NCI-H2227 (cell line): ENCODE data around the gene AIP.
"Not testable (repeated sequence)": the region's sequence is repeated elsewhere in the genome, so short reads cannot be mapped to it uniquely, and the experiment has no call there.

Source experiments
- DNase-seq: peaks from one replicate; lab custom pipeline; 2025; ENCODE audit not compliant: unreplicated experiment; lab: John Stamatoyannopoulos, UW

Gene AIP

DNA sequence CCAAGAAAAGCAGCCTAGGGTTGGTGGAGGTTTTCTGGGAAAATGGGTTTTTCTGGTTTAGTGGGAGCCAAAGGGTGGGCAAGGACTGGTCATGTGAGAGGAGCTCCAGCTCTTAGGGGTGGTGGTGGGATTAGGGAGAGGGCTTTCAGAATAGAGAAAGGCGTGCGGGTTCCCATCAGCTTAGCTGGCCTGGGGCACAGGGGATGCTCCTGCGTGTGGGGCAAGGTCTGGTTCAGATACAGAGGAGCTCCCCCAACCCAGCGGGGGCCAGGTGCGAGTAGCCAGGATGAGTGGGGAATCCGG is 14.4 kb upstream of the AIP start:
- no peak for DNase-seq

DNA sequence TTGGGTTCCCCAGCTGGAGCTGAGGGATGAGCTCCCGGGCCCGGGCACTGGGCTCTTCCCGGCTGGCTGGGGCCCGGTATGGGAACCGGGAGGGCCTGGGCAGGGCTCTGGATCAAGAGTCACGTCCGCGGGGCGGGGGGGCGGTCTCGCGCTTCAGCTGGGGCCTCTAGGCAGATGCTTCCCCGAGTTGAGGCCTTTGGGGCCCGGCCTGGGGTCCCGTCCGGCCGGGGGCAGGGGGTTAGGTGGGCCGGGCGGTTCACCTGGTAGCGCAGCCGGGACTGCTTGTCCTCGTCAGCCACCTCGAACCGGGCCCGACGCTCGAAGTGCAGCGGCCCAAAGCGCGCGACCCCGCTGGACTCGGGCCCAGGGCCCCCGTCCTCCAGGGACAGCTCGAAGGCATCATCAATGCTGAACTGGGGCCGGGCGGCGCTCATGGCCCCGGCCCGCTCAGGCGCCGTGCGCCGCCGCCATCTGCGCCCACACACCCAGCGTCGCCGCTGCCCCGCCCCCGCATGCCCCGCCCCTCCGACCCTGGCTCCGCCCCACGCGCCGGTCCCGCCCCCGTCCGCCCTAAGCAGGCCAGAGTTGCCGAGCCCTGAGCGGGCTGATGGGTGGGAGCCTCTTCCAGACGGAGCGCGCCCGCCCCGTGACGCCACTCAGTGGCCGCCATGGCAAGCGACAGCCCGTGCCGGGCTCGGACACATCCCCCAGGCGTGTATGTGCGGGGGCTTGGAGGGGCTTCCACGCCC is 13.9 kb upstream of the AIP start, which contains the start of gene TMEM134:
TSS of gene TMEM134 (minus strand) at position 493 of the 749 bp plus-strand sequence. CDS start at position 434, 59 bp downstream.
- DNase-seq = peak; percentile 95

DNA sequence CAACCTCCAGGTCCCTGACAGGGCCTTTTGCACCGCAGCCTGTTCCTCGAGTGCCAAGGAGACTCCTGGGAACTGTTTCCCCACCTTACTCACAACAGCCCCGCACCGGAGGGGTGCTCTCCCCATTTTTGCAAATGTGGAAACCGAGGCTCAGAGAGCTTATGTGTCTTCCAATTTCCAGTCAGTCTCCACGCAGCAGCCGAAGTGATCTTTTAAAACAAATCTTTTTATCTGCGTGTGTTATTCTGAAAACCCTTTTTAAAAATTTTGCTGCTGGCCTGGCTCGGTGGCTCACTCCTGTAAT is 13.4 kb upstream of the AIP start:
- no peak for DNase-seq

DNA sequence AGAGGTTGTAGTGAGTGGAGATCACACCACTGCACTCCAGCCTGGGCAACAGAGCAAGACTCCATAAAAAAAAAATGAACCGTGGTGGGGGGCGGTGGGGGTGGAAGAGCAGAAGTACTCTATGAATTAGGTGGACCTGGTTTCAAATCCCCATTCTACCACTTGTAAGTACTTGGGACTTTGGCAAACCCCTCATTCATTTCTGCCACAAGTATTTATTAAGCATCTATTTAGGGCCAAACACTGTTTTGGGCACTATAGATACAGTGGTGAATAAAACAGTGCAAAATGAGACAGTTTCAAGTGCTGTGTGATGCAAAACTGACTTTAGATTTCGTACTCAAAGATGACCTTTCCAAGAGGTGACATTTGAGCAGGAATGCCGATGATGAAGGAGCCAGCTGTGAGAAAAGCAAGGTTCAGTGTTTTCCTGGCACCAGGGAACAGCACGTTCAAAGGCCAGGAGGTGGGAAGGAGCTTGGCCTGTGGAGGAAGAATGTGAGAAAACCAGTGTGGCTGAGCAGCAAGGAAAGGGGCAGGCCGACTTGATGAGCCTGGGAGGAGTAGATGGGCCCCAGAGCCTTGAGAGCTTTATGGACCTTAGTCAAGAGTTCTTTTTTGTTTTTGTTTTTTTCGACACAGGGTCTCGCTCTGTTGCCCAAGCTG is 12.4 kb upstream of the AIP start:
- DNase-seq = no peak

DNA sequence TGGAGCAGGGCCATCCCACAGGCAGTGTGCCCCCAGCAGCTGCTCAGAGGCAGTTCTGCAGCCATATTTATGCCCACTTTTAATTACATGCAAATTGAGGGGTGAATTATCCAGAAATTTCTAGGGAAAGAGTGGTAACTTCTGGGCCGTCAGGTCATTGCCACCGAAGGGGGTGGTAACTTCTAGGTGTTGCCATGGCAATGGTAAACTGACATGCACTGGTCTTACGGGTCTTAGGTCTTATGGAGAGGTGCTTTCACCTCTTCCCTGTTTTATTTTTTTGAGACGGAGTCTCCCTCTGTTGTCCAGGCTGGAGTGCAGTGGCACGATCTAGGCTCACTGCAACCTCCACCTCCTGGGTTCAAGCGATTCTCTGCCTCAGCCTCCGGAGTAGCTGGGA is 9.9 kb upstream of the AIP start:
- DNase-seq = no peak

DNA sequence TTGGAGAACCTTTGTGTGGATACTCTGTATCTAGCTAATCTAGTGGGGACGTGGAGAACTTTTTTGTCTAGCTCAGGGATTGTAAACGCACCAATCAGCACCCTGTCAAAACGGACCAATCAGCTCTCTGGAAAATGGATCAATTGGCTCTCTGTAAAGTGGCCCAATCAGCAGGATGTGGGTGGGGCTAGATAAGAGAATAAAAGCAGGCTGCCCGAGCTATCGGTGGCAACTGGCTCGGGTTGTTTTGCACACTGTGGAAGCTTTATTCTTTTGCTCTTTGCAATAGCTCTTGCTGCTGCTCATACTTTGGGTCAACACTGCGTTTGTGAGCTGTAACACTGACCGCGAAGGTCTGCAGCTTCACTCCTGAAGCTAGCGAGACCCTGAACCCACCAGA is 6.1 kb upstream of the AIP start:
- not testable (repeated sequence) for DNase-seq

DNA sequence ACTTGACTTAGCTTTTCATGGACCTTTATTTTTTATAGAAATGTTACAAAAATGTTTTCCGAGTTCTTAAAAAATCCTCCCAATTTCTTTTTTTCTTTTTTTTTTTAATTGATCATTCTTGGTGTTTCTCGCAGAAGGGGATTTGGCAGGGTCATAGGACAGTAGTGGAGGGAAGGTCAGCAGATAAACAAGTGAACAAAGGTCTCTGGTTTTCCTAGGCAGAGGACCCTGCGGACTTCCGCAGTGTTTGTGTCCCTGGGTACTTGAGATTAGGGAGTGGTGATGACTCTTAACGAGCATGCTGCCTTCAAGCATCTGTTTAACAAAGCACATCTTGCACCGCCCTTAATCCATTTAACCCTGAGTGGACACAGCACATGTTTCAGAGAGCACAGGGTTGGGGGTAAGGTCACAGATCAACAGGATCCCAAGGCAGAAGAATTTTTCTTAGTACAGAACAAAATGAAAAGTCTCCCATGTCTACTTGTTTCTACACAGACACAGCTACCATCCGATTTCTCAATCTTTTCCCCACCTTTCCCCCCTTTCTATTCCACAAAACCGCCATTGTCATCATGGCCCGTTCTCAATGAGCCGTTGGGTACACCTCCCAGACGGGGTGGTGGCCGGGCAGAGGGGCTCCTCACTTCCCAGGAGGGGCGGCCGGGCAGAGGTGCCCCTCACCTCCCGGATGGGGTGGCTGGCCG is 5.3 kb upstream of the AIP start:
- not testable (repeated sequence) for DNase-seq

DNA sequence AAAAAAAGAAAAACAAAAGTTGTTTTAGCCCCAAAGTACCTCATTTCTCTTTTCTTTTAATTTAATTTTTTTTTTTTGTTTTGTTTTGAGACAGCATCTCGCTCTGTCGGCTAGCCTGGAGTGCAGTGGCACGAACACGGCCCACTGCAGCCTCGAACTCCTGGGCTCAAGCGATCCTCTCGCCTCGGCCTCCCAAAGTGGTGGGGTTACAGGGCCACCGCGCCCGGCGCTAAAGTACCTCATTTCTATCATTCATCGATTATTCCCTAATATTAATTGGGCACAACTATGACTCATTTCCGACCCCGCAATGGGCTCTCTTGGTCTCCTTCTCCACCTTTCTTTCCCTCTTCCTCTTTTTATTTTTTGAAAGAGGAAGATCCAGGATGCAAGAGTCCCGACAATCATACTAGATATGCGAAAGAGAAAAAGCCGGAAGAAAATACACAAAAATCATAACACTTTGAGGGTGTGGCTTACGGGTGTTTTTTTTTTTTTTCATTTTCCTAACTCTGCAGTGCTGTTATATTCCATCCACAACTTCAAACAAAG is 475 bp upstream of the AIP start:
- DNase-seq = no peak

DNA sequence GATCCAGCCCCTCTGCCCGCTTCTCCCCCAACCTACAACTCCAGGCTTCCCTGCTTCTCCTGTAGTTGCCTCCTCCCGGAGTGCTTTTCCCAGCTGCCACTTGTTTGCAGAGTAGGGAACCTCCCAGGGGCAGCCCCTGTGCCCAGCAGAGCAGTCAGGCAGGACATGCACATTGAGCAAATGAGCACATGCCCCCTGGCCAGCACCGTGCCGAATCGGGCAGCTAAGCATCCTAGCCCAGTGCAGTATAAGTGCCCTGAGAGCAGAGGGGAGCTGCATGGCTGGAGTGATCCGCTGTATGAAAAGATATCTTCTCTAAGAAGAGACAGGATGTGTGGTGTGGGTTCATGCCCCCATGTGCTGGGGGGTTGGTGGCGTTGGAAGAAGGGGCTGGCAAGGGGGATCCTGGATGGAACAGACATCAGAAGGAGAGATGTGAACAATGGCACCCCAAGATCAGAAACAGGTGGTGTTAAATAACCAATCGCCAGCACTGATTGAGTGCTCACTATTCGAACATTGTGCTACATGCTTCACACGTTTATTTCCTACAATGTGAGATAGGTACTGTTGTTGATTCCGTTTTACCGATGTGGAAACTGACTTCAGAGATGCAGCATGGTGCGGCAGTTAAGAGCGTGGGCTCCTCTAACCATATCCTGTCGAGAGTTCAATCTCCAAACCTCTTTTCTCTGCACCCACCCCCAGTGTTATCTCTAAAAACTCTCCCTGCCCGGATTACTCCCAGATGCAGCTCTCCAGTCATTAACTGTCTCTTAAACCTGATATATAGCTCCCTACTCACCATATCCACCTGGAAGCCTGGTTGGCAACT is 1.2 kb downstream of the AIP start:
- no peak for DNase-seq

DNA sequence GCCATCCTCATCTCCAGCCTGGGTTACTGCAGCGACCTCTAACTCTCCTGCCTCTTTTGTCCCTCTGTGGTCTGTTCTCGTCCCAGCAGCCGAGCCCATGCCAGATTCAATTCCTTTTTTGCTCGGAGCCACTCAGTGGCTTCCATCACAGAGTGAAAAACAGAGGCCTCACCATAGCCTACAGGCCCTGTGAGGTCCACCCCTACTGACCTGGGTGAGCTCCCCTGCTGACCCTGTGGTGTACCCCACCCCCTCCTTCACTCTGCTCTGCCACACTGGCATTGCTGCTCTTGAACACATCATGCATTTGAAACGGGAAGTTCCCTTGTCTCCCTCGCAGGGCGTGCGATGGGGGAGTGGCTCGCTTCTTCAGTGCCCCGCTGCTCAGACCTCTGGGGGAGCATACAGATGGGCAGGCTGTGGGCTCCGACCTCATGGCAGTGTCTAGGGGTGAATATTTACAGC is 2.1 kb downstream of the AIP start:
- DNase-seq = no peak

DNA sequence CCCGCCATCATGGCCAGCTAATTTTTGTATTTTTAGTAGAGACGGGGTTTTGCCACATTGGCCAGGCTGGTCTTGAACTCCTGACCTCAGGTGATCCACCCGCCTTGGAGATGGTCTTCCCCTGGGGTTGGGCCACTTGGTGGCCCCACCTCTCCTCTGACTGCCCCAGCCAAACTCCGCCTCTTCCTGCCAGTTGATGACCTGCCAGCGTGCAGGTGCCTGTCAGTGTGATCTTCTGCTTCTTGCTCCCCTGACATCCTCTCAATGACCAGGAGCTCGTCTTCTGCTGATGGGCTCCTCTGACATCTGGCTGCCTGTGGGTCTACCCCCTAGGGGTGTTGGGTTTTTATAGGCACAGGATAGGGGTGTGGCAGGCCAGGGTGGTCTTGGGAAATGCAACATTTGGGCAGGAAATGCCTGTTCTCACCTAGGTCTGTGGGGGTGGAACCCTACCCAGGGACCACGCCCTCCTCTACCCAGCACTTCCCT is 3.1 kb downstream of the AIP start:
- not testable (repeated sequence) for DNase-seq

DNA sequence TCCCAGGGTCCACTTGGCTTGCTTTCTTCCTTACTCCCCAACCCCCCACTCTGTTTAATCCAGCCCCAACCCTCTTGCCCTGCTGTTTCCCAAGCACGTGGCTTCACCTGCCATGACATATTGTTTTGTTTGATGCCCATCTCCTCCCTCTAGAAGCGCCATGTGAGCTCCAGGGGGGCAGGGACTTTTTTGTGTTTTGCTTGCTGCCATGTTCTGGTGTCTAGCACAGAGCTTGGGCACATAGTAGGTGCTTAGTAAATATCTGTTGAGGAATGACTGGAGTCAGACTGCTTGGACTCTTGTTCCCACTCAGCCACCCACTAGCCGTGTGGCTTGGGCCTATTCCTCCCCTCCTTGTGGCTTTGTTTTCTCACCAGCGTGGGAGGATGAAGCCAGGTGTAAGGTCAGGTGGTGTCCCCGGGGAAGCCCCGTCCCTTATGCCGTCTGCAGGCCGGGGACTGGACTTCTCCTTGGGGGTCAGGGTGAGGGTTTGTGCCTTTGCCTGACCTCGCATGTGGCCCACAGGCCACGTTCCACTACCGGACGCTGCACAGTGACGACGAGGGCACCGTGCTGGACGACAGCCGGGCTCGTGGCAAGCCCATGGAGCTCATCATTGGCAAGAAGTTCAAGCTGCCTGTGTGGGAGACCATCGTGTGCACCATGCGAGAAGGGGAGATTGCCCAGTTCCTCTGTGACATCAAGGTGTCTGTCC is 3.8 kb downstream of the AIP start:
- DNase-seq = no peak

DNA sequence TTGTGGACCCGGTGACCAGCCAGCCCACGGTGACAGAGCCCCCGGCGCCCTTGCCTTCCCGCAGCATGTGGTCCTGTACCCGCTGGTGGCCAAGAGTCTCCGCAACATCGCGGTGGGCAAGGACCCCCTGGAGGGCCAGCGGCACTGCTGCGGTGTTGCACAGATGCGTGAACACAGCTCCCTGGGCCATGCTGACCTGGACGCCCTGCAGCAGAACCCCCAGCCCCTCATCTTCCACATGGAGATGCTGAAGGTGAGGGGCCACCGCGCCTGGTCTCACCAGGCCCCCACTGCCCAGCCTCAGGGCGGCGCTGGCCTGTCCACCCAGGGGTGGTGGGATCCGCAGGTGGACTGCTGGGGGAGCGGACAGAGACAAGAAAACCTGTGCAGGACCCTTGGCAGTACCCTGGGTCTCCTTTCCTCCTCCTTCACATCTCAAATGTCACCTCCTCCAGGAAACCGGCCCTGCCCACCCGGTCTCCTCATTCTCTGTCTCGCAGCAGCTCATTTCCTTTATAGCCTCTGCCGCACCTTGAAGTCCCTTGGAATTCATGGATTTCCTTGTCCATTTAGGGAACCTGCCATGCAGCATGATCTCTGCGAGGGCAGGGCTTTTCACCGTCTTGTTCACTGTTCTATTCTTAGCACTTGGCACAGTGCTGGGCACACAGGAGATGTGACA is 6.5 kb downstream of the AIP start:
- no peak for DNase-seq

DNA sequence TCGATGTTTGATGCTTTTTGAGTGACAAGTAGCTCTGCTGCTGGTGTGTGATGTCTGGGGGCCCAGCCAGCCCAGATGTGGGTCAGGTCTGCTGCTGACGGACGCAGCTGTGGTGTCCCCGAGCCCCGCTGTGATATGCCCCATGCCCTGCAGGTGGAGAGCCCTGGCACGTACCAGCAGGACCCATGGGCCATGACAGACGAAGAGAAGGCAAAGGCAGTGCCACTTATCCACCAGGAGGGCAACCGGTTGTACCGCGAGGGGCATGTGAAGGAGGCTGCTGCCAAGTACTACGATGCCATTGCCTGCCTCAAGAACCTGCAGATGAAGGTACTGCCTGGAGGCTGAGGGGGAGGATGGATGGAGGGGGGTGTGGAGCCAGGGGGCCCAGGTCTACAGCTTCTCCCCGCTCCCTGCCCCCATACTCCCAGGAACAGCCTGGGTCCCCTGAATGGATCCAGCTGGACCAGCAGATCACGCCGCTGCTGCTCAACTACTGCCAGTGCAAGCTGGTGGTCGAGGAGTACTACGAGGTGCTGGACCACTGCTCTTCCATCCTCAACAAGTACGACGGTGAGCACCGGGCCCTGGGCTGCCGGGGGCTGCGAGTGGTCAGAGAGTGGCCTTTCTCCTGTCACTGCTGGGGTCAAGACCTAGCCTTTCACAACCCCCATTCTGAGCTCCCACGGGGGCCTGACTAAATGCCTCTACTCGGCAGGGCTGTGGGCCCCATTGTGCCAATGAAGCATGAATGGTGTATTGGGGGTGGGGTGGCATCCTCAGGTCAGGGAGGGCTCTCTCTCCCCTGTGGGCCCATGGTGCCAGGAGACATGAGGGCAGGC is 7.3 kb downstream of the AIP start:
- no peak for DNase-seq

DNA sequence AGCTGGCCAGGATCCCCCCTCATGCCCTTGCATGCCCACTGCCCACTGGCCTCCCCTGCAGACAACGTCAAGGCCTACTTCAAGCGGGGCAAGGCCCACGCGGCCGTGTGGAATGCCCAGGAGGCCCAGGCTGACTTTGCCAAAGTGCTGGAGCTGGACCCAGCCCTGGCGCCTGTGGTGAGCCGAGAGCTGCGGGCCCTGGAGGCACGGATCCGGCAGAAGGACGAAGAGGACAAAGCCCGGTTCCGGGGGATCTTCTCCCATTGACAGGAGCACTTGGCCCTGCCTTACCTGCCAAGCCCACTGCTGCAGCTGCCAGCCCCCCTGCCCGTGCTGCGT is 7.9 kb downstream of the AIP start:
- no peak for DNase-seq

DNA sequence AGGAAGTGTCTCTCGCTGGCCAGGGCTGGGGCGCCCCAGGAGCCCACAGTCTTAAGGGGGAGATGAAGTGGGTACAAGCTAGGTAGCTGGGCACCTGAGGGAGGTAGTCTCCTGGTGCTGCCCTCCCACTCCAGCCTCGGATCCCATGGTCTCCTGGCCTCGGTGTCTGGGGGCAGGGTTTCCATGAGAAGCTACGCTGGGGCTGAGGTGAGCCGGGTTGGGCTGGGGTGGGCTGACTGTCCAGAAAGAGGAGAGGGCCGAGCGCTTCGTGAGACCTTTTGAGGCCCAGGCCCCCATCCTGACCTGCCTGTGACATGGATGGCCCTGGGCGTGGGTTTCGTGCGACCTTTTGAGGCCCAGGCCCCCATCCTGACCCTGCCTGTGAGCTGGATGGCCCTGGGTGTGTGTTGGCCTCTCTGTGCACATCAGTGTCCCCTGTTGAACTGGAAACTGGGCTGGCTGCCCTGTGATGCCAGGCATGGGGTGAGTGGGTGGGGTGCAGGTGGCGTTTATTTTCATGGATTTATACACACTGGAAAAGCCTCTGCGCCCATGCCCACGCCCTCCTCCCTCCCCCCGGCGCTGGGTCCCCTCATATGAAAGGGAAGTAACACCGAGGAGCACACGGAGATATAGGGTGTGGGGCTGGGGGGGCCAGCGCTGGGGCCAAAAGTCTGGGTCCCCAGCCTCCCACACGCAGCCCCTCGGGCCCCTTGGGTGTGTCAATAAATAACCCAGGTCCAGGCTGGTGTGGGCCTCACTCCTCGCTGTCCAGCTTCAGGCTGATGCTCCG is 8.6 kb downstream of the AIP start:
- no peak for DNase-seq

DNA sequence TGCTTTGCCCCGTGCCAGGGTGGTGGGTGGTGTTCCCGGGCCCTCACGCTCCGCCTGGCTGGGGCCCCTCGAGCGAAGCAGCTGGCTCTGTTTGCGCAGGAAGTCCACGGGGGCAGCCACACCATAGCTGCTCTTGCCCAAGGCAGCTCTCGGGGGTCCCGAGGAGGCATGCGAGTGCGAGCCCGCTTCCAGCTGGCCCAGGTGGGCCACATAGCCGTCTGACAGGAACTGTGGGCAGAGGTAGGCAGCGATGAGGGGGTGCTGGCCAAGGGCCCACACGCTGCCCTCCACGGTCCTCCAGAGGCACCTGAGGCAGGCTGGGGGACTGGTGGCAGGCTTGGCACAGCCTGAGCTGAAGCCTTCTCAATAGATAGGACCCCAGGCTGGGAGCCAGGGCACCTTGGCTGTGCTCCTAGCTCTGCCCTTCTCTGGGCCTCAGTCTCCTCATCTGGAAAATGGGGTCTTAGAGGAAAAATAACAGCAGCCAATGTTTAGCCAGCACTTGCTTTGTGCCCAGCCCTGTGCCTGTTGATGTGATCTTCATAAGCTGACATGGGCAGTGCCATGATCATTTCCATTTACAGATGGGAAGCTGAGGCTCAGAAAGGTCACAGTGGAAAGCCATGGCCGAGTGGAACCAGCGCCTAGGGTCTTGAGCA is 9.4 kb downstream of the AIP start:
- DNase-seq = no peak
